Measurements from ENCODE around the gene GAS7.

GAS7 gene

GRCh38 chr17:10031127-10031526 is 167.3 kb downstream of the GAS7 start:
- no peaks in the 10 kb centered on the region for H3K36me3 ChIP-seq (ENCODE audit: insufficient read depth)
- H3K4me1 ChIP-seq (ENCODE audit: low read depth, poor library complexity, severe bottlenecking), result no peaks in the 10 kb centered on the region
- no peaks in the 10 kb centered on the region for H3K27me3 ChIP-seq (ENCODE audit: insufficient read depth, low read depth)
- H3K9ac ChIP-seq, result no peak overlapping the region
- no peaks in the 10 kb centered on the region for H4K20me1 ChIP-seq (ENCODE audit: insufficient read depth)
- H3K4me3 ChIP-seq (IDR thresholded peaks at IDR 0.05; ENCODE audit: insufficient read depth, low read depth, low read length), result no peak overlapping the region
- no peaks in the 10 kb centered on the region for H3K79me2 ChIP-seq (ENCODE audit: insufficient read depth, low read depth)
- no peak for TF ChIP-seq CTCF (conservative IDR thresholded peaks at IDR 0.05; ENCODE audit: low read depth, low read length)
- H2AFZ ChIP-seq (ENCODE audit: low read depth), result no peak overlapping the region
- H3K27ac ChIP-seq, result no peak overlapping the region
- H3K4me2 ChIP-seq, result no peak overlapping the region

- no peak overlapping the region for H3K27ac ChIP-seq
- H3K27me3 ChIP-seq (ENCODE audit: insufficient read depth, low read depth), result no peaks in the 10 kb centered on the region
- H3K4me2 ChIP-seq, result no peak overlapping the region
- H2AFZ ChIP-seq (ENCODE audit: low read depth), result no peak overlapping the region
- H3K4me3 ChIP-seq (IDR thresholded peaks at IDR 0.05; ENCODE audit: insufficient read depth, low read depth, low read length), result no peak overlapping the region
- H3K79me2 ChIP-seq (ENCODE audit: insufficient read depth, low read depth), result no peaks in the 10 kb centered on the region
- no peak for TF ChIP-seq CTCF (conservative IDR thresholded peaks at IDR 0.05; ENCODE audit: low read depth, low read length)
- H3K4me1 ChIP-seq (ENCODE audit: low read depth, poor library complexity, severe bottlenecking), result no peaks in the 10 kb centered on the region
- no peak overlapping the region for H3K9ac ChIP-seq
- H3K36me3 ChIP-seq (ENCODE audit: insufficient read depth), result no peaks in the 10 kb centered on the region
- H4K20me1 ChIP-seq (ENCODE audit: insufficient read depth), result no peaks in the 10 kb centered on the region
These were observed 169.3 kb downstream of the GAS7 start for GRCh38 chr17:10029129-10029528.

- Histone ChIP-seq H3K27ac (no peak overlapping the region), H4K20me1 (ENCODE audit: insufficient read depth) (no peaks in the 10 kb centered on the region), H3K4me3 (IDR thresholded peaks at IDR 0.05; ENCODE audit: insufficient read depth, low read depth, low read length) (no peak overlapping the region), H3K9ac (no peak overlapping the region), H3K27me3 (ENCODE audit: insufficient read depth, low read depth) (no peaks in the 10 kb centered on the region), H3K79me2 (ENCODE audit: insufficient read depth, low read depth) (no peaks in the 10 kb centered on the region), H3K4me1 (ENCODE audit: low read depth, poor library complexity, severe bottlenecking) (no peaks in the 10 kb centered on the region), H2AFZ (ENCODE audit: low read depth) (no peak overlapping the region), H3K4me2 (no peak overlapping the region), H3K36me3 (ENCODE audit: insufficient read depth) (no peaks in the 10 kb centered on the region)
- no peak for TF ChIP-seq CTCF (conservative IDR thresholded peaks at IDR 0.05; ENCODE audit: low read depth, low read length)
These were observed 172.2 kb downstream of the GAS7 start for GRCh38 chr17:10025976-10026901.

- no peak overlapping the region for H3K4me3 ChIP-seq (IDR thresholded peaks at IDR 0.05; ENCODE audit: insufficient read depth, low read depth, low read length)
- no peaks in the 10 kb centered on the region for H3K4me1 ChIP-seq (ENCODE audit: low read depth, poor library complexity, severe bottlenecking)
- no peak overlapping the region for H2AFZ ChIP-seq (ENCODE audit: low read depth)
- H3K9ac ChIP-seq, result no peak overlapping the region
- no peak overlapping the region for H3K4me2 ChIP-seq
- no peaks in the 10 kb centered on the region for H4K20me1 ChIP-seq (ENCODE audit: insufficient read depth)
- no peaks in the 10 kb centered on the region for H3K27me3 ChIP-seq (ENCODE audit: insufficient read depth, low read depth)
- no peak for TF ChIP-seq CTCF (conservative IDR thresholded peaks at IDR 0.05; ENCODE audit: low read depth, low read length)
- no peaks in the 10 kb centered on the region for H3K79me2 ChIP-seq (ENCODE audit: insufficient read depth, low read depth)
- no peaks in the 10 kb centered on the region for H3K36me3 ChIP-seq (ENCODE audit: insufficient read depth)
- H3K27ac ChIP-seq, result no peak overlapping the region
These were observed 173.2 kb downstream of the GAS7 start for GRCh38 chr17:10025224-10025623.

Data from KMS-11 (cell line).